Body of pancreas (tissue), 4 donors: ENCODE data around the gene TMPRSS5. TPM values are rescaled to one million over a fixed set of nuclear protein-coding genes. Genes with fewer than 3 reads are reported as not detected.
A peak's percentile ranks its signal among the peaks of the same experiment; 100 is the strongest.

ENCODE experiments used
- ATAC-seq: fragments of 150-250 bp; one replicate; pipeline ENCODE4 v1.9.1; 2016
- DNase-seq, 4 donors: peaks; one replicate each; pipeline ENCODE4 v3.0.0-alpha.2; 2019
- H3K27ac ChIP-seq, 4 donors: fragments of 200-600 bp; sonication (generic); 1 replicate in 3 of 4; 2 replicates in 1 of 4; pipeline versions ENCODE4 v1.5.1 to v1.6.1; 2016 to 2019; ENCODE audit warnings: mild to moderate bottlenecking in 1 of 4, mixed read lengths in 1 of 4, moderate library complexity in 1 of 4
- H3K27me3 ChIP-seq, 2 donors: fragments of 200-600 bp; sonication (generic); one replicate each; pipeline ENCODE4 v1.6.0; 2016; ENCODE audit warnings: mild to moderate bottlenecking in 1 of 2
- H3K36me3 ChIP-seq, 2 donors: fragments of 200-600 bp; sonication (generic); replicated peaks in 1 of 2; 2 replicates each; pipeline ENCODE4 v1.5.1; 2016; ENCODE audit warnings: low read depth in 2 of 2; ENCODE audit not compliant: insufficient read depth in 1 of 2
- H3K4me1 ChIP-seq: fragments of 200-600 bp; sonication (generic); one replicate; pipeline ENCODE4 v1.6.0; 2016
- H3K4me3 ChIP-seq, 2 donors: fragments of 200-600 bp; sonication (generic); 1 replicate in 1 of 2; 2 replicates in 1 of 2; pipeline ENCODE4 v1.5.1; 2016 to 2019
- H3K9me3 ChIP-seq, 3 donors: fragments of 200-600 bp; sonication (generic); 1 replicate in 2 of 3; 2 replicates in 1 of 3; pipeline ENCODE4 v1.5.1; 2016
- POLR2A ChIP-seq, 3 donors: fragments of 450-650 bp; IDR thresholded peaks; one replicate each; pipeline ENCODE4 v1.6.1; 2016; ENCODE audit warnings: antibody characterized with exemption in 3 of 3, mild to moderate bottlenecking in 2 of 3
- WGBS, 2 donors: methylation state at CpG; one replicate each; pipeline ENCODE4 v1.1.5; 2017; 5-methylcytosine and 5-hydroxymethylcytosine counted together
- intact Hi-C: fragments of 100-400 bp; cut with DNase I; formaldehyde crosslinking; loops from one replicate; pipeline ENCODE4 v1.15.1; 2023
- total RNA-seq, 2 donors: library from RNA; depleted of rRNA; stranded (reverse); fragments of >200 nt; gene quantifications; one replicate each; pipeline ENCODE4 v1.1.0, GENCODE V29; 2016
- TF ChIP-seq, protein P1 (sequence below), 7 experiments: fragments of 450-650 bp in 4 of 7; fragments of 200-600 bp in 3 of 7; sonication (generic) in 3 of 7; IDR thresholded peaks; one replicate each; pipeline ENCODE4 v1.5.1; 2016 to 2019; ENCODE audit warnings: antibody characterized with exemption in 7 of 7

Gene TMPRSS5
- total RNA-seq, 2 donors from 2014 or later = 0.33 TPM; not detected in 1

DNA sequence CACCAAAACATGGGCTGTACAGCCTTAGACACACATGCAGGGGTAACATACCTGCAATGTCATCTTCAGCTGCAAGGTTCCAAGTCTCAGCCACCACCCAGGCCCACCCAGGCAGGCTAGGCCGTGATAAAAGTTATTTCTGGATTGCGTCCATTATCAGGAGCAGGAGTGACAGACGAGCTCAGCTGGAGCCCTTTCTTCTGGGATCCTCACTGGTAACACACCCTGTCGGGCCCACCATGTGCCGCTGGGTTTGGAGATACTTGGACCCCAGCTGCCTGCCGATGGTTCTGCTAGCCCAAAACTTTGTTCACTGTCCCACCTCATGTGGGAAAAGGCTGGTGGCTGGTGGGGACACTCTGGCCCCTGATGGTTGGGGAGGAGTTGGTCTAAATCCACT lies 24.8 kb downstream of the TMPRSS5 start:
- Histone ChIP-seq H3K9me3 (no peaks in the 10 kb centered on the region), H3K36me3 (no peaks in the 10 kb centered on the region), H3K27me3 (no peaks in the 10 kb centered on the region), H3K4me3 (no peak overlapping the region), H3K4me1 (no peaks in the 10 kb centered on the region), H3K27ac (no peak overlapping the region)
- intact Hi-C loops = no loop called here
- no peak for DNase-seq
- WGBS, 2 donors = 82 to 100% methylated on average over 1 to 6 of the region's 6 CpGs
- no peak for ATAC-seq
- TF ChIP-seq, protein P1, sequence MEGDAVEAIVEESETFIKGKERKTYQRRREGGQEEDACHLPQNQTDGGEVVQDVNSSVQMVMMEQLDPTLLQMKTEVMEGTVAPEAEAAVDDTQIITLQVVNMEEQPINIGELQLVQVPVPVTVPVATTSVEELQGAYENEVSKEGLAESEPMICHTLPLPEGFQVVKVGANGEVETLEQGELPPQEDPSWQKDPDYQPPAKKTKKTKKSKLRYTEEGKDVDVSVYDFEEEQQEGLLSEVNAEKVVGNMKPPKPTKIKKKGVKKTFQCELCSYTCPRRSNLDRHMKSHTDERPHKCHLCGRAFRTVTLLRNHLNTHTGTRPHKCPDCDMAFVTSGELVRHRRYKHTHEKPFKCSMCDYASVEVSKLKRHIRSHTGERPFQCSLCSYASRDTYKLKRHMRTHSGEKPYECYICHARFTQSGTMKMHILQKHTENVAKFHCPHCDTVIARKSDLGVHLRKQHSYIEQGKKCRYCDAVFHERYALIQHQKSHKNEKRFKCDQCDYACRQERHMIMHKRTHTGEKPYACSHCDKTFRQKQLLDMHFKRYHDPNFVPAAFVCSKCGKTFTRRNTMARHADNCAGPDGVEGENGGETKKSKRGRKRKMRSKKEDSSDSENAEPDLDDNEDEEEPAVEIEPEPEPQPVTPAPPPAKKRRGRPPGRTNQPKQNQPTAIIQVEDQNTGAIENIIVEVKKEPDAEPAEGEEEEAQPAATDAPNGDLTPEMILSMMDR (IDR thresholded peaks at IDR 0.05) = no peak
- no peak for TF ChIP-seq POLR2A (IDR thresholded peaks at IDR 0.05)

- intact Hi-C loops = no loop called here
- no peak for TF ChIP-seq POLR2A (IDR thresholded peaks at IDR 0.05)
- TF ChIP-seq, protein P1 (IDR thresholded peaks at IDR 0.05) = no peak
- WGBS, 2 donors = 76 to 79% methylated on average over 5 of the region's 5 CpGs
Measured at GRCh38 chr11:113677685-113678084, 28.4 kb downstream of the TMPRSS5 start.

DNA sequence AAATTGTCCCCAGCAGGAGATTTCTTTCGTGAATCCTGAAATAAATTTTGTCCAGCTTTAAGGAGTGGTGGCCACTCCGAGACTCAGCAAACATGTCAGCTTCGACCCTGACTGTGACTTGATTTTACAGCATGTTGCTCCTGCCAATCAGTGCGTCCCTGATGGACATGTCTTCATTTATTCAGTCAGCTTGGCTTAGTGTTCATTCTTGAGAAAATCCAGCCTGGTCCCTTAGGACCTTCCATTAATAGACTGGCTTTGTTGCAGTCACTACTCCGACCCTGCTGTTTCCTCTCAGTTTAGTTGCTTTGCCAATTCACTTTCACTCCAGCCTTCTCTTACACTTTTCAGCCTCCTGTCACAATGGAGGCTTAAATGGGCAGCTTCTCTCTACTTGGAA lies 30.5 kb downstream of the TMPRSS5 start:
- WGBS, 2 donors = 40 to 58% methylated on average over 5 of the region's 5 CpGs

More at GRCh38 chr11:113677685-113678084, 28.4 kb downstream of the TMPRSS5 start:
- Histone ChIP-seq H3K9me3 (no peaks in the 10 kb centered on the region), H3K27me3 (no peaks in the 10 kb centered on the region), H3K4me1 (no peaks in the 10 kb centered on the region), H3K4me3 (no peak overlapping the region), H3K27ac (no peak overlapping the region), H3K36me3 (no peaks in the 10 kb centered on the region)
- no peak for DNase-seq
- no peak for ATAC-seq

DNA sequence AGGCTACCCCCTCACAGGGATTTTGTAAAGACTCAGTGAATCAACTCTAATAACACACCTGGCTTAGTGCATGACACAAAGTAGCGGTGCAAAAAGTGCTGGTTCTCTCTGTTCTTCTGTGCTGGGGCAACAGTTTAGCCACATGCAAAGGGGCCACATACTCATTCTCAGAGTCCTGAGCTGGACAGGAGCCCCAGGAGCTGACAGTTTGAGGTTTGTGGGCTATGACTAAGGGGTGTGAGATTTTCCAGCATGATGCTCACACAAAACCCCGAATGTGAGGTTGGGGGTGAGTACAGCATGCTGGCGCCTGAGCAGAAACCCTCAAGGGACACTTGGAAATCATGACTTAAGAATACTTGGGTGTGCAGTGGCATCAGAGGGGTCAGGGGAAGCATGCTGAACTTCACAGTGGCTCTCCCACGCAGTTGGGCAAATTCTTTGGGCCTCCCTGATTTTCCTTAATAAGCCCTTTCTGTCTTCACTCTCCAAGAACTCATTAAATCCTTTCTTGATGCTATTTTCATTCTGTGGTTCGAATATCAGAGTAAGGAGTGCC lies 31.0 kb downstream of the TMPRSS5 start:
- TF ChIP-seq POLR2A (IDR thresholded peaks at IDR 0.05) = no peak
- TF ChIP-seq, protein P1 (IDR thresholded peaks at IDR 0.05) = no peak
- WGBS, 2 donors = 44 to 56% methylated on average over 4 to 5 of the region's 5 CpGs
- no peaks in the 10 kb centered on the region for H3K9me3 ChIP-seq
- H3K27me3 ChIP-seq = no peaks in the 10 kb centered on the region
- no peak overlapping the region for H3K27ac ChIP-seq
- intact Hi-C loops = no loop called here
- H3K4me3 ChIP-seq = no peak overlapping the region
- H3K4me1 ChIP-seq = no peaks in the 10 kb centered on the region
- no peaks in the 10 kb centered on the region for H3K36me3 ChIP-seq
- DNase-seq (peak in 1 of 4 donors; percentile 9), ATAC-seq (no peak)

More for the DNA sequence above, 30.5 kb downstream of the TMPRSS5 start:
- Histone ChIP-seq H3K9me3 (no peaks in the 10 kb centered on the region), H3K36me3 (no peaks in the 10 kb centered on the region), H3K27ac (no peak overlapping the region), H3K4me1 (no peaks in the 10 kb centered on the region), H3K27me3 (no peaks in the 10 kb centered on the region), H3K4me3 (no peak overlapping the region)
- DNase-seq (no peak), ATAC-seq (no peak)
- no peak for TF ChIP-seq POLR2A (IDR thresholded peaks at IDR 0.05)
- TF ChIP-seq, protein P1 (IDR thresholded peaks at IDR 0.05) = no peak
- intact Hi-C loops = no loop called here

- TF ChIP-seq, protein P1 (IDR thresholded peaks at IDR 0.05) = no peak
- no peak for TF ChIP-seq POLR2A (IDR thresholded peaks at IDR 0.05)
- no peak overlapping the region for H3K4me3 ChIP-seq
- DNase-seq (no peak), ATAC-seq (no peak)
- WGBS, 2 donors = 54 to 70% methylated on average over 3 of the region's 3 CpGs
- H3K27ac ChIP-seq = no peak overlapping the region
- intact Hi-C loops = no loop called here
- H3K9me3 ChIP-seq = no peaks in the 10 kb centered on the region
- no peaks in the 10 kb centered on the region for H3K27me3 ChIP-seq
- H3K36me3 ChIP-seq = no peaks in the 10 kb centered on the region
- H3K4me1 ChIP-seq = no peaks in the 10 kb centered on the region
Measured at GRCh38 chr11:113674397-113674685, 31.8 kb downstream of the TMPRSS5 start.
